Measurements from ENCODE around the gene VPREB3. TPM values are rescaled to one million over a fixed set of nuclear protein-coding genes. Genes with fewer than 3 reads are reported as not detected.

Gene VPREB3
- polyA plus RNA-seq, 2 of the 4 experiments (the other 2 are of a cell fraction) = 0.41 to 0.52 TPM

DNA sequence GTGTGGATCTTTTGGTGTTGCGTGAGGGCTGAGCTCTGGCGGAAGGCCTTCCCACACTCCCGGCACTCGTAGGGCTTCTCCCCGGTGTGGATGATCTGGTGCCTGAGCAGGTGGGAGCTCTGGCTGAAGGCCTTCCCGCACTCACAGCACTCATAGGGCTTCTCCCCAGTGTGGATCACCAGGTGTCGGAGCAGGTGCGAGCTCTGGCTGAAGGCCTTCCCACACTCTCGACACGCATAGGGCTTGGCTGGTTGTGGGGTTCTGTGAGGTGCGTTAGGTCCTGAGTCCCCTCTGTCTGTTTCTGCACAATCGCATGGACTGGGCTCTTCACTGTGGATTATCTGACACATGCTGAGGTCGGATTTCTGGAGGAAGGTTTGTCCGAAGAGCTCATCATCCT lies 9.7 kb downstream of the VPREB3 start:
- DNase-seq (ENCODE audit: low read depth in 1 of 2, low spot score in 1 of 2) (no peak), FAIRE-seq (no peak), ATAC-seq (no peak)
- ChIA-PET CTCF (interaction anchor here (0.8 to 1.7 kb wide), 3 partner anchors 12 to 105 kb away, joined by 3 read pairs; partner anchors contain the start of gene CHCHD10), POLR2A (interaction anchor here (0.5 kb wide), 1 partner anchor 56 kb away, joined by 6 read pairs; no protein-coding TSS in a partner anchor)
- no peak overlapping the region for H3K27ac ChIP-seq
- H3K4me3 ChIP-seq = no peak overlapping the region
- no peaks in the 10 kb centered on the region for H3K4me1 ChIP-seq
- H3K4me2 ChIP-seq = no peak overlapping the region
- H3K9me3 ChIP-seq = no peaks in the 10 kb centered on the region
- TF ChIP-seq KDM1A (IDR thresholded peaks at IDR 0.05; ENCODE audit: low read depth) = no peak
- no peak for TF ChIP-seq SREBF2 (IDR thresholded peaks at IDR 0.05)
- no peak for TF ChIP-seq CHD4 (IDR thresholded peaks at IDR 0.05; ENCODE audit: borderline replicate concordance)
- no peak for TF ChIP-seq MAFK (IDR thresholded peaks at IDR 0.05; ENCODE audit: partially characterized antibody)
- TF ChIP-seq, protein P1, sequence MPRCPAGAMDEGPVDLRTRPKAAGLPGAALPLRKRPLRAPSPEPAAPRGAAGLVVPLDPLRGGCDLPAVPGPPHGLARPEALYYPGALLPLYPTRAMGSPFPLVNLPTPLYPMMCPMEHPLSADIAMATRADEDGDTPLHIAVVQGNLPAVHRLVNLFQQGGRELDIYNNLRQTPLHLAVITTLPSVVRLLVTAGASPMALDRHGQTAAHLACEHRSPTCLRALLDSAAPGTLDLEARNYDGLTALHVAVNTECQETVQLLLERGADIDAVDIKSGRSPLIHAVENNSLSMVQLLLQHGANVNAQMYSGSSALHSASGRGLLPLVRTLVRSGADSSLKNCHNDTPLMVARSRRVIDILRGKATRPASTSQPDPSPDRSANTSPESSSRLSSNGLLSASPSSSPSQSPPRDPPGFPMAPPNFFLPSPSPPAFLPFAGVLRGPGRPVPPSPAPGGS (IDR thresholded peaks at IDR 0.05) = no peak
- TF ChIP-seq JUNB (IDR thresholded peaks at IDR 0.05) = no peak
- no peak for TF ChIP-seq NR3C1 (IDR thresholded peaks at IDR 0.05)
- TF ChIP-seq, protein P2, sequence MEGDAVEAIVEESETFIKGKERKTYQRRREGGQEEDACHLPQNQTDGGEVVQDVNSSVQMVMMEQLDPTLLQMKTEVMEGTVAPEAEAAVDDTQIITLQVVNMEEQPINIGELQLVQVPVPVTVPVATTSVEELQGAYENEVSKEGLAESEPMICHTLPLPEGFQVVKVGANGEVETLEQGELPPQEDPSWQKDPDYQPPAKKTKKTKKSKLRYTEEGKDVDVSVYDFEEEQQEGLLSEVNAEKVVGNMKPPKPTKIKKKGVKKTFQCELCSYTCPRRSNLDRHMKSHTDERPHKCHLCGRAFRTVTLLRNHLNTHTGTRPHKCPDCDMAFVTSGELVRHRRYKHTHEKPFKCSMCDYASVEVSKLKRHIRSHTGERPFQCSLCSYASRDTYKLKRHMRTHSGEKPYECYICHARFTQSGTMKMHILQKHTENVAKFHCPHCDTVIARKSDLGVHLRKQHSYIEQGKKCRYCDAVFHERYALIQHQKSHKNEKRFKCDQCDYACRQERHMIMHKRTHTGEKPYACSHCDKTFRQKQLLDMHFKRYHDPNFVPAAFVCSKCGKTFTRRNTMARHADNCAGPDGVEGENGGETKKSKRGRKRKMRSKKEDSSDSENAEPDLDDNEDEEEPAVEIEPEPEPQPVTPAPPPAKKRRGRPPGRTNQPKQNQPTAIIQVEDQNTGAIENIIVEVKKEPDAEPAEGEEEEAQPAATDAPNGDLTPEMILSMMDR (IDR thresholded peaks at IDR 0.05) = no peak
- TF ChIP-seq ZSCAN20 (CRISPR knock-in tag; IDR thresholded peaks at IDR 0.05) = no peak
- no peak for TF ChIP-seq CHD2 (IDR thresholded peaks at IDR 0.05; ENCODE audit: low read length, partially characterized antibody)
- no peak for TF ChIP-seq CBX2 (IDR thresholded peaks at IDR 0.05; ENCODE audit: borderline replicate concordance, low read depth)
- TF ChIP-seq BHLHE40 (IDR thresholded peaks at IDR 0.05; ENCODE audit: low read depth, low read length) = no peak
- TF ChIP-seq, protein P3, sequence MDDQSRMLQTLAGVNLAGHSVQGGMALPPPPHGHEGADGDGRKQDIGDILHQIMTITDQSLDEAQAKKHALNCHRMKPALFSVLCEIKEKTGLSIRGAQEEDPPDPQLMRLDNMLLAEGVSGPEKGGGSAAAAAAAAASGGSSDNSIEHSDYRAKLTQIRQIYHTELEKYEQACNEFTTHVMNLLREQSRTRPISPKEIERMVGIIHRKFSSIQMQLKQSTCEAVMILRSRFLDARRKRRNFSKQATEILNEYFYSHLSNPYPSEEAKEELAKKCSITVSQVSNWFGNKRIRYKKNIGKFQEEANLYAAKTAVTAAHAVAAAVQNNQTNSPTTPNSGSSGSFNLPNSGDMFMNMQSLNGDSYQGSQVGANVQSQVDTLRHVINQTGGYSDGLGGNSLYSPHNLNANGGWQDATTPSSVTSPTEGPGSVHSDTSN (IDR thresholded peaks at IDR 0.05) = no peak
- TF ChIP-seq FOXS1 (CRISPR knock-in tag; IDR thresholded peaks at IDR 0.05) = no peak
- 80% methylated on average over 5 of the region's 14 CpGs for WGBS (ENCODE audit: missing lambda C conversion rate)

- POLR2A ChIA-PET = interaction anchor here (0.5 kb wide), 1 partner anchor 55 kb away, joined by 6 read pairs; no protein-coding TSS in a partner anchor
- H3K4me1 ChIP-seq = no peaks in the 10 kb centered on the region
- DNase-seq (ENCODE audit: low read depth in 1 of 2, low spot score in 1 of 2) = no peak
- no peak overlapping the region for H3K27ac ChIP-seq
- 99% methylated on average over 13 of the region's 13 CpGs for WGBS (ENCODE audit: missing lambda C conversion rate)
- no peak overlapping the region for H3K4me2 ChIP-seq
- TF ChIP-seq, protein P4, sequence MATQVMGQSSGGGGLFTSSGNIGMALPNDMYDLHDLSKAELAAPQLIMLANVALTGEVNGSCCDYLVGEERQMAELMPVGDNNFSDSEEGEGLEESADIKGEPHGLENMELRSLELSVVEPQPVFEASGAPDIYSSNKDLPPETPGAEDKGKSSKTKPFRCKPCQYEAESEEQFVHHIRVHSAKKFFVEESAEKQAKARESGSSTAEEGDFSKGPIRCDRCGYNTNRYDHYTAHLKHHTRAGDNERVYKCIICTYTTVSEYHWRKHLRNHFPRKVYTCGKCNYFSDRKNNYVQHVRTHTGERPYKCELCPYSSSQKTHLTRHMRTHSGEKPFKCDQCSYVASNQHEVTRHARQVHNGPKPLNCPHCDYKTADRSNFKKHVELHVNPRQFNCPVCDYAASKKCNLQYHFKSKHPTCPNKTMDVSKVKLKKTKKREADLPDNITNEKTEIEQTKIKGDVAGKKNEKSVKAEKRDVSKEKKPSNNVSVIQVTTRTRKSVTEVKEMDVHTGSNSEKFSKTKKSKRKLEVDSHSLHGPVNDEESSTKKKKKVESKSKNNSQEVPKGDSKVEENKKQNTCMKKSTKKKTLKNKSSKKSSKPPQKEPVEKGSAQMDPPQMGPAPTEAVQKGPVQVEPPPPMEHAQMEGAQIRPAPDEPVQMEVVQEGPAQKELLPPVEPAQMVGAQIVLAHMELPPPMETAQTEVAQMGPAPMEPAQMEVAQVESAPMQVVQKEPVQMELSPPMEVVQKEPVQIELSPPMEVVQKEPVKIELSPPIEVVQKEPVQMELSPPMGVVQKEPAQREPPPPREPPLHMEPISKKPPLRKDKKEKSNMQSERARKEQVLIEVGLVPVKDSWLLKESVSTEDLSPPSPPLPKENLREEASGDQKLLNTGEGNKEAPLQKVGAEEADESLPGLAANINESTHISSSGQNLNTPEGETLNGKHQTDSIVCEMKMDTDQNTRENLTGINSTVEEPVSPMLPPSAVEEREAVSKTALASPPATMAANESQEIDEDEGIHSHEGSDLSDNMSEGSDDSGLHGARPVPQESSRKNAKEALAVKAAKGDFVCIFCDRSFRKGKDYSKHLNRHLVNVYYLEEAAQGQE (IDR thresholded peaks at IDR 0.05) = no peak
- TF ChIP-seq TFCP2L1 (CRISPR knock-in tag; IDR thresholded peaks at IDR 0.05) = no peak
- TF ChIP-seq PHF8 (IDR thresholded peaks at IDR 0.05; ENCODE audit: borderline replicate concordance, low read depth) = no peak
- no peak for TF ChIP-seq EP300 (IDR thresholded peaks at IDR 0.05)
- no peak for FAIRE-seq
- CTCF ChIA-PET = interaction anchor here (1.7 kb wide), 1 partner anchor 106 kb away, joined by 3 read pairs; no protein-coding TSS in a partner anchor
- no peak overlapping the region for H3K4me3 ChIP-seq
- no peak for ATAC-seq
- H3K9me3 ChIP-seq = no peaks in the 10 kb centered on the region
Observed at GRCh38 chr22:23744001-23744400, 10.2 kb downstream of the VPREB3 start.
